Activated CD4-positive, alpha-beta memory T cell treated with anti-CD3 and anti-CD28 coated beads for 36 hours (primary cell): ENCODE data around the gene ANKRD28. TPM values are rescaled to one million over a fixed set of nuclear protein-coding genes. Genes with fewer than 3 reads are reported as not detected.

Experiments
- CTCF ChIA-PET: fragments of 350-600 bp; sonication (Branson Sonifier 250); formaldehyde crosslinking; loops from one replicate; lab custom pipeline; 2021; ENCODE audit warnings: antibody characterized with exemption, inconsistent platforms; lab: Charles Lee
- POLR2A ChIA-PET: fragments of 350-600 bp; sonication (Branson Sonifier 250); formaldehyde crosslinking; loops from one replicate; lab custom pipeline; 2021; ENCODE audit warnings: antibody characterized with exemption; lab: Charles Lee
- DNase-seq: peaks from one replicate; pipeline ENCODE4 v3.0.0-alpha.2; 2020
- H3K27ac Mint-ChIP-seq: one replicate; pipeline ENCODE4 v1.8.0; 2021; ENCODE audit warnings: mixed read lengths
- H3K27me3 Mint-ChIP-seq: one replicate; pipeline ENCODE4 v1.8.0; 2021; ENCODE audit warnings: mixed read lengths
- H3K36me3 Mint-ChIP-seq: one replicate; pipeline ENCODE4 v1.8.0; 2021; ENCODE audit warnings: mixed read lengths
- H3K4me1 Mint-ChIP-seq: one replicate; pipeline ENCODE4 v1.8.0; 2021; ENCODE audit warnings: low read depth, mixed read lengths
- H3K4me3 Mint-ChIP-seq: one replicate; pipeline ENCODE4 v1.8.0; 2021; ENCODE audit warnings: mild to moderate bottlenecking, mixed read lengths
- H3K9me3 Mint-ChIP-seq: one replicate; pipeline ENCODE4 v1.8.0; 2021; ENCODE audit warnings: mixed read lengths
- intact Hi-C: fragments of 100-400 bp; cut with micrococcal nuclease; formaldehyde crosslinking; loops from one replicate; pipeline ENCODE4 v1.15.1; 2023
- total RNA-seq, 2 experiments: library from RNA; stranded (reverse); gene quantifications; one replicate each; pipeline ENCODE4 v1.2.3, GENCODE V29; 2021

Gene ANKRD28
- total RNA-seq, 2 experiments from 2014 or later = 31.4 to 34.8 TPM

DNA sequence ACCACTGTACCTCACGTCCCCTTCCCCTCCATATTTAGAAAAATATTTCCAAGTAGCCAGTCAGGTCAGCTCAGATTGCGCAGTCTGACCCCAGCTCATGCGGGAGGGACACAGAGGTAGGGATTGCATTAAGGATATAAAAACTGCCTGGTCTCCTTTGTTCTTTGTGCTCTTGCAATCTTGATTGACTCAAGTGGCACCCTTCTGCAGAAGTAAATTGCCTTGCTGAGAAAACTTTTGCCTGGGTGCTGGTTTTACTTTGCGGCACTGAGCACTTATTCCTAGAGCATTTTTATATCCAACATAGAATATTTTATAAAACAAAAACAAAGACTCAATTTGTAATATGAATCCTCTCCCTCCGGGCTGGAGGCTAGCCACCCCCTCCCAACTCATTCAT is 141.4 kb downstream of the ANKRD28 start:
- intact Hi-C loops = no loop called here
- peaks cover 8% of the 10 kb centered on the region for H3K36me3 Mint-ChIP-seq
- peaks cover 30% of the 10 kb centered on the region for H3K9me3 Mint-ChIP-seq
- no peak overlapping the region for H3K27ac Mint-ChIP-seq
- peaks cover 3% of the 10 kb centered on the region for H3K27me3 Mint-ChIP-seq
- H3K4me1 Mint-ChIP-seq = peaks cover 5% of the 10 kb centered on the region
- H3K4me3 Mint-ChIP-seq = no peak overlapping the region
- ChIA-PET POLR2A (no interaction called here), CTCF (no interaction called here)
- no peak for DNase-seq

GRCh38 chr3:15654891-15655290 is 142.9 kb downstream of the ANKRD28 start:
- Mint-ChIP-seq H3K27ac (no peak overlapping the region), H3K27me3 (peaks cover 3% of the 10 kb centered on the region), H3K9me3 (peaks cover 30% of the 10 kb centered on the region), H3K36me3 (peaks cover 8% of the 10 kb centered on the region), H3K4me1 (peaks cover 5% of the 10 kb centered on the region), H3K4me3 (no peak overlapping the region)
- POLR2A ChIA-PET = no interaction called here
- CTCF ChIA-PET = no interaction called here
- intact Hi-C loops = no loop called here
- DNase-seq = no peak

DNA sequence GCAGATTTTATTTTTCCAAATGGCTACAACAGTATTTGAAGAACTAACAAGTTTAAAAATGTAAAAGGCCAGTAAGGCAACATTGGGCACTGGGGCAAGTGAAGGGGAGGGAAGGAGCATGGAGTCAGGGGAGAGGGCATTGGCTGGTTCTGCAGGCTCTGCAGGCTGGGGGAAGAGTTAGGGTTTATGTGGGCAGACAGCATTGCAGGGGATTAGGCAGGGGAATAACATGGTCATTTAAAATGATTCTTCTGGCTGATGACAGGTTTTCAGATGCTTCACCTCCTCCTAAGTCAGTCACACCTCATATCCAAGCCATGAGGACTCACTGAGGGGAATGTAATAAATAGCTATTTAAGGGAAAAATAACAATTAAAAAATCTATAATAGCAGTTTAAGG is 143.7 kb downstream of the ANKRD28 start:
- Mint-ChIP-seq H3K4me3 (no peak overlapping the region), H3K4me1 (peaks cover 6% of the 10 kb centered on the region), H3K36me3 (peaks cover 8% of the 10 kb centered on the region), H3K9me3 (peaks cover 30% of the 10 kb centered on the region), H3K27me3 (peaks cover 3% of the 10 kb centered on the region), H3K27ac (no peak overlapping the region)
- DNase-seq = no peak
- ChIA-PET CTCF (no interaction called here), POLR2A (no interaction called here)
- intact Hi-C loops = no loop called here

DNA sequence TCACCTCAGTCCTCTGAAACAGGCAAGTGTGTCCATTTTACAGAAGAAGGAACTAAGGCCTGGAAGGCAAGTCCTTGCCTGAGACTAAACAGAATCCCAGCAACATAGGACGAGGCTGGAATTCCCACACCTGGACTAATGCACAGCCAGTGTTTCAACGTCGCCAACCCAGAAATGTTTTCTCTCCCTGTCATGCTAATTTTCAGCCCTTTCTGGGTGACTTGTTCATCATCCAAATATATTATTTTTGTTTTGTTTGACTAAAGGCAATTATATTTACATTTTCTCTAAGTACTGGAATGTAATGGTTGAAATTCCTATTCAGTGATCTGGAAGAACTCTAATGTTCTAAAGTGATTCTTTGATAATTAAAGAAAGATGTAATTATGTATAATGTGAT is 144.5 kb downstream of the ANKRD28 start:
- DNase-seq = no peak
- Mint-ChIP-seq H3K27me3 (peaks cover 3% of the 10 kb centered on the region), H3K27ac (no peak overlapping the region), H3K36me3 (peaks cover 8% of the 10 kb centered on the region), H3K4me3 (no peak overlapping the region), H3K4me1 (peaks cover 14% of the 10 kb centered on the region), H3K9me3 (peaks cover 24% of the 10 kb centered on the region)
- CTCF ChIA-PET = no interaction called here
- POLR2A ChIA-PET = no interaction called here
- intact Hi-C loops = no loop called here

DNA sequence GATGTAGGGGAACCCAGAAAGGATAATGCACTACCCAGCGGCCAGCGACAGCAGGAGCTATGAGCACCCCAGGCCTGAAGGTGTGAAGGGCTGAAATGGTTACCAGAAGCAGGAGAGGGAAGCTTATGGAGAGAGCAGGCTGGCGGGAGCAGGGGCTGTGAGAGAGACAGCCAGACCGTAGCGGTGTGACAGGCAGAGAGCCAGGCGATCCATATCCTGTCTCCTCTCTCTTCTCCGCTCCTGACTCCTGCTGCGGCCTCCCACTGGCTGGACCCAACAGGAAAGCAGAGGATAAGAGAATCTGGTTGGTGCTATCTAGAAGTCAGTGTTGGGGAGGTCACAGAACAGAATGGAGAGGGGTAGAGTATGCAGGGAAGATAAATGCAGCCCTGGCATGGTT is 146.4 kb downstream of the ANKRD28 start:
- Mint-ChIP-seq H3K27ac (no peak overlapping the region), H3K27me3 (peaks cover 3% of the 10 kb centered on the region), H3K4me3 (no peak overlapping the region), H3K36me3 (peaks cover 6% of the 10 kb centered on the region), H3K4me1 (peaks cover 33% of the 10 kb centered on the region), H3K9me3 (peaks cover 14% of the 10 kb centered on the region)
- CTCF ChIA-PET = no interaction called here
- POLR2A ChIA-PET = no interaction called here
- intact Hi-C loops = no loop called here
- DNase-seq = no peak

DNA sequence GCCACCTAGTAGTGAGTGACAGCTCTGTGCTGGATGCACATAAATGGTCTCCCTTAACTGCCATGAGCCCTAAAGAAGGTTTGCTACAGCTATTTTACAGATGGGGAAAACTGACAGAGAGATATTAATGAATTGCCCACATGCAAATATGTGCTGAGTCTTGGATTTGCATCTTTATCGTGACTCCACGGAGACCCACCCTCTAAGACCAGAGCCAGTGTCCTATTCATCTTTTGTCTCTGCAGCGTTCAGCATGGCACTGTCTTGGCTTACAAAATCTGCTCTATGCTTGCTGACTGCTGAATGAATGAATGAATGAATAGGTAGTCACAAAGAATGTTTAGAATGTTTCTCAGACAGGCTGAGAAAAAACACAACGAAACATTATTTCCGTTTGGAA is 147.9 kb downstream of the ANKRD28 start:
- Mint-ChIP-seq H3K36me3 (peaks cover 2% of the 10 kb centered on the region), H3K27ac (no peak overlapping the region)

GRCh38 chr3:15649341-15649740 is 148.4 kb downstream of the ANKRD28 start:
- ChIA-PET POLR2A (no interaction called here), CTCF (interaction anchor here (0.6 kb wide), 1 partner anchor 157 kb away, joined by 6 read pairs; no protein-coding TSS in a partner anchor)
- Mint-ChIP-seq H3K4me3 (no peak overlapping the region), H3K27me3 (peaks cover 3% of the 10 kb centered on the region), H3K4me1 (peaks cover 37% of the 10 kb centered on the region), H3K27ac (no peak overlapping the region), H3K36me3 (peaks cover 2% of the 10 kb centered on the region), H3K9me3 (no peaks in the 10 kb centered on the region)
- intact Hi-C loops = loop anchor here (2.0 kb wide), 1 partner anchor 17 kb away; no protein-coding TSS in a partner anchor
- DNase-seq = no peak

More for the DNA sequence above, 147.9 kb downstream of the ANKRD28 start:
- ChIA-PET POLR2A (no interaction called here), CTCF (interaction anchor here (0.6 kb wide), 1 partner anchor 156 kb away, joined by 6 read pairs; no protein-coding TSS in a partner anchor)
- no peak overlapping the region for H3K4me3 Mint-ChIP-seq
- H3K4me1 Mint-ChIP-seq = peaks cover 37% of the 10 kb centered on the region
- no peak for DNase-seq
- H3K27me3 Mint-ChIP-seq = peaks cover 3% of the 10 kb centered on the region
- intact Hi-C loops = loop anchor here (2.0 kb wide), 1 partner anchor 17 kb away; no protein-coding TSS in a partner anchor
- peaks cover 1% of the 10 kb centered on the region for H3K9me3 Mint-ChIP-seq

DNA sequence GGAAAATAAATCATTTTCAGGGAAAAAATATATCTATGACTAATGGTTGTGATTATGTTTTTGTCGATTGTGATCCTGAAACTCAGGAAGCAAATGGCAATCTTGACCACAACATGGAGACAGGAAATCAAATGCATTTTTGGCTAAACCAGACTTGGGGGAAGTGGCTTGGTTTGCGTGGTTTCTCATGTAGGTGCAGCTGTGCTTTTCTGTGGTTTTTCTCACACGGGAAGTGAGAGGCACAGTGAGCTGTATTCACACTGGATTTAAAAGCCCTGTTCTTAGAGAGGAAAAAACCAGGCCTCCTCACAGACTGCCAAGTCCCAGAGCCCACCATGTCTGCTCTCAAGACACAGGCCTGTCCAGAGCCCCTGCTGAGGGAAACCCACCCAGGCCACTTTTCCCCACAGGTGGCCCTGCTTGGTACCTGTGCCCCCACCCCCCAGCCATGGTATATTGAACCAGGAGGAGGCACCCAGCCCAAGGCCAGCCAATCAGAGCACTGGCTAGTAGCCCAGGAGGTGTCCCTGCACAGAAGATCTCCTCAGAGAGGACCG is 150.1 kb downstream of the ANKRD28 start:
- H3K27ac Mint-ChIP-seq = peak overlapping the region; percentile 69
- peak overlapping the region; percentile 17 for H3K4me3 Mint-ChIP-seq
- H3K27me3 Mint-ChIP-seq = peaks cover 3% of the 10 kb centered on the region
- peaks cover 37% of the 10 kb centered on the region for H3K4me1 Mint-ChIP-seq
- H3K36me3 Mint-ChIP-seq = peaks cover 4% of the 10 kb centered on the region
- peak; percentile 82 for DNase-seq
- CTCF ChIA-PET = interaction anchor here (0.8 kb wide), 1 partner anchor 17 kb away, joined by 4 read pairs; no protein-coding TSS in a partner anchor
- H3K9me3 Mint-ChIP-seq = no peaks in the 10 kb centered on the region
- POLR2A ChIA-PET = interaction anchor here (1.4 kb wide), 1 partner anchor 12 kb away, joined by 5 read pairs; no protein-coding TSS in a partner anchor
- intact Hi-C loops = loop anchor here (1.0 to 2.0 kb wide), 5 partner anchors 11 to 99 kb away; partner anchors contain the start of genes BTD and HACL1

DNA sequence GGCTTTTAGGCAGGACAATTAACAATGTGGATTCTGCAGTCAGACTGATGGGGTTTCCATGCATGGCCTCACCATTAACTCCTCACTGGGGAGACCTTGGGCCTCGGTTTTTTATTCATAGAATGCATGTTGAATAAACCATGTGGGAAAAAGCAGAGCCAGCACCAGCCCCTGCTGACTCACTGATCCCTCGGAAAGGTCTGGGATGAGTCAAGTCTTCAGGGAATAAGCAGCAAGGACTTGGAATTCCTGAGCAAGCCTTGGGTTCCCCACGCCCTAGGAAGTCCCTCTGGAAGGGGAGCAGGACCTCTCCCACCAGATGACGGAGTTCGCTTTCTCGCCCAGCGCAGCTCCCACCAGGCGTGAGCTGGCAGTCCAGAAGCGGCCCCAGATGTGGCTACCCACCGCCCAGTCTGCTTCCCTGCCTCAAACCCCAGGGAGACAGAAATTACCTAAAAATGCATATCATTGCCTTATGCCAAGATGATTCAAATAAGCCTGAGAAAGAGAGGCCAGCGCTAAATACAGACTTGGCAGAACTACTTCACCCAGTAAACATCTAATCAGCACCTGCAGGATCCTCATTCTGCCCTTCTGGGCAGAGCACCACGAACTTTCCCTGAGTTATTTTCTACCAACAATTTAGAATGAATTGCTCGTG is 150.8 kb downstream of the ANKRD28 start:
- peaks cover 37% of the 10 kb centered on the region for H3K4me1 Mint-ChIP-seq
- POLR2A ChIA-PET = interaction anchor here (1.4 kb wide), 1 partner anchor 11 kb away, joined by 5 read pairs; no protein-coding TSS in a partner anchor
- intact Hi-C loops = loop anchor here (1.0 to 2.0 kb wide), 4 partner anchors 11 to 99 kb away; partner anchors contain the start of genes BTD and HACL1
- no peaks in the 10 kb centered on the region for H3K9me3 Mint-ChIP-seq
- peaks cover 4% of the 10 kb centered on the region for H3K36me3 Mint-ChIP-seq
- H3K27ac Mint-ChIP-seq = peak overlapping the region; percentile 69
- CTCF ChIA-PET = interaction anchor here (0.8 kb wide), 1 partner anchor 16 kb away, joined by 4 read pairs; no protein-coding TSS in a partner anchor
- H3K27me3 Mint-ChIP-seq = peaks cover 3% of the 10 kb centered on the region
- no peak for DNase-seq
- no peak overlapping the region for H3K4me3 Mint-ChIP-seq

DNA sequence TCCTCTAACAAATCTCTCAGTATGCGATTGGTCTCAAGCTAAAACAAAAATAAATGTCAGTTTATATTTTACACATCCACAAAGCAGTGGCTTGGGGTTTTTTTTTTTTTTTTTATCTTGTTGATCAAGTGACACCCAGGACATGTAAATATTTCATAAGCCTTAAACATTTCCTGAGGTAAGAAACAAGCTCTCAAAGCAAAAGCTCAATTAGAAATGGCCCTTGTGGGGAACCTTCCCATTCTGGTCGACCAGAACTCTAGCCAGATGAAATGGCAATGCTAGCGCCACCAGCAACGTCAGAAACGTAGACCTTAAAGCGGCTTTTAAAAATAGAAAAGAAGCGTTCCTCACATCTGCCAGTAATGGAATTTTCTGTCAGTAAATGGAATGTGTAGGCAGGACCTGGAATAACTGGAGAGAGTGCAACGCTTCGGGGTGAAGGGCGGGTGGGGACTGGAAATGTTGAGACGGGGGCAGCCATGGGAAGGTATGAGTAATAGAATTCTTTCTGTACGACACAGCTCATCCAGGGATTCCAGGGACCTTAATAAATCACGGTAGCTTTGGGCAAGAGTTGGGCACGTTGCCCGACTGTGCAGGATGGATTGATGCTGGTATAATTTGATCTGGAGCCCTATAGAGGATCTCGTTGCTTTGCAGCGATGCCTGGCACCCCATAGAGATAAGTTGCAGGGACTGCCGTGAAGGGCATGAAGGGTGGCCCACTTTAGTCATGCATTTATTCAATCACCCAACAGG is 151.9 kb downstream of the ANKRD28 start:
- ChIA-PET POLR2A (no interaction called here), CTCF (no interaction called here)
- peaks cover 4% of the 10 kb centered on the region for H3K36me3 Mint-ChIP-seq
- no peak for DNase-seq
- H3K27me3 Mint-ChIP-seq = no peaks in the 10 kb centered on the region
- no peak overlapping the region for H3K4me3 Mint-ChIP-seq
- intact Hi-C loops = loop anchor here (2.0 kb wide), 1 partner anchor 15 kb away; no protein-coding TSS in a partner anchor
- no peaks in the 10 kb centered on the region for H3K9me3 Mint-ChIP-seq
- H3K27ac Mint-ChIP-seq = no peak overlapping the region
- H3K4me1 Mint-ChIP-seq = peaks cover 37% of the 10 kb centered on the region

GRCh38 chr3:15645246-15645645 is 152.5 kb downstream of the ANKRD28 start:
- H3K27me3 Mint-ChIP-seq = no peaks in the 10 kb centered on the region
- POLR2A ChIA-PET = no interaction called here
- intact Hi-C loops = no loop called here
- H3K9me3 Mint-ChIP-seq = no peaks in the 10 kb centered on the region
- H3K4me1 Mint-ChIP-seq = peaks cover 37% of the 10 kb centered on the region
- no peak overlapping the region for H3K27ac Mint-ChIP-seq
- H3K36me3 Mint-ChIP-seq = peaks cover 4% of the 10 kb centered on the region
- no peak for DNase-seq
- CTCF ChIA-PET = no interaction called here
- H3K4me3 Mint-ChIP-seq = no peak overlapping the region

DNA sequence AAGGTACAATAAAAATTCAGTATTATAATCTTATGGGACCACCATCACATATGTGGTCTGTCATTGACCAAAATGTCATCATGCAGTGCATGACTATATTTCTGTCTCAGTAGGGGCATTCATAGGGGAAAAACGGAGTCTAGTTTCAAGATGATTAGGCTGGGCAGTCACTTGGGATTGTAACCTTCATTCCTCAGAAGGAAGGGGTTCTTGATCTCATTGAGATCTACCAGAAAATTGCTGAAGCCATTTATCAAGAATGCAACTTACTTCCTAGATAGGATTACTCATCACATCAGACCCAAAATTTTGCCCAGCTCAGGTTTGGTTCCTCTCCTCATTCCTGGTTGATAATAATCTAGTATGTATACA is 158.9 kb downstream of the ANKRD28 start:
- Mint-ChIP-seq H3K4me1 (peaks cover 43% of the 10 kb centered on the region), H3K27me3 (no peaks in the 10 kb centered on the region), H3K9me3 (no peaks in the 10 kb centered on the region), H3K4me3 (no peak overlapping the region), H3K27ac (no peak overlapping the region), H3K36me3 (peaks cover 2% of the 10 kb centered on the region)
- ChIA-PET CTCF (no interaction called here), POLR2A (no interaction called here)
- intact Hi-C loops = no loop called here
- DNase-seq = no peak
